Measurements from ENCODE around the gene FAM161B. TPM values are rescaled to one million over a fixed set of nuclear protein-coding genes. Genes with fewer than 3 reads are reported as not detected.

Gene FAM161B
- total and polyA plus RNA-seq, 2 of the 13 experiments (the other 11 are each of a cell fraction or from before 2014, with no cell fraction given), result 1.6 to 2.0 TPM

DNA sequence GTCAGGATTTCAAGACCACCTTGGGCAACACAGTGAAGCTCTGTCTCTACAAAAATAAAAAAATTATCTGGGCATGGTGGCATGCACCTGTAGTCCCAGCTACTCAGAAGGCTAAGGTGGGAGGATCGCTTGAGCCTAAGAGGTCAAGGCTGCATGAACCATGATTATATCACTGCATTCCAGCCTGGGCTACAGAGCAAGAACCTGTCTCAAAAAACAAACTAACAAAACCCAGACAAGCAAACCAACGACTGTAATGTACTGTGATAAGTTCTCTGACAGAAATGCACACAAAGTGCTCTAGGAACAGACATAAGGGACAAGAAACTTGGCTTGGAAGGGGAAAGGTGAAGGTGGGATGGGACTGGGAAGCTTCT, 46.8 kb upstream of the FAM161B start (continued):
- TF ChIP-seq SNAPC5 (CRISPR knock-in tag; IDR thresholded peaks at IDR 0.05; ENCODE audit: borderline replicate concordance) (no peak), ZSCAN22 (CRISPR knock-in tag; IDR thresholded peaks at IDR 0.05) (no peak), RFX1 (IDR thresholded peaks at IDR 0.05) (no peak), ZNF678 (CRISPR knock-in tag; IDR thresholded peaks at IDR 0.05) (no peak), CREB1 (IDR thresholded peaks at IDR 0.05) (no peak), CREB1 (CRISPR knock-in tag; IDR thresholded peaks at IDR 0.05) (peak; percentile 58; the same call in 1 of the 2 replicates), NFYC (CRISPR knock-in tag; IDR thresholded peaks at IDR 0.05) (no peak), ZMYM4 (CRISPR knock-in tag; IDR thresholded peaks at IDR 0.05) (peak; percentile 38; the same call in 1 of the 2 replicates), KMT2A (CRISPR knock-in tag; IDR thresholded peaks at IDR 0.05) (no peak), ZNF501 (CRISPR knock-in tag; IDR thresholded peaks at IDR 0.05) (no peak), LCORL (IDR thresholded peaks at IDR 0.05) (no peak), LCORL (CRISPR knock-in tag; IDR thresholded peaks at IDR 0.05) (peak; percentile 61; the same call in 1 of the 2 replicates), TARDBP (CRISPR knock-in tag; IDR thresholded peaks at IDR 0.05) (peak; percentile 76), PAX8 (CRISPR knock-in tag; IDR thresholded peaks at IDR 0.05; ENCODE audit: borderline replicate concordance) (no peak), PTBP1 (IDR thresholded peaks at IDR 0.05; ENCODE audit: low read depth, low read length, poor library complexity, severe bottlenecking) (no peak), ZNF329 (CRISPR knock-in tag; IDR thresholded peaks at IDR 0.05; ENCODE audit: low read depth) (no peak), NR2F1 (CRISPR knock-in tag; IDR thresholded peaks at IDR 0.05) (peak; percentile 85 to 95), MIER2 (CRISPR knock-in tag; IDR thresholded peaks at IDR 0.05) (no peak), GZF1 (CRISPR knock-in tag; IDR thresholded peaks at IDR 0.05) (no peak), RBM39 (IDR thresholded peaks at IDR 0.05; ENCODE audit: low read depth, low read length, poor library complexity, severe bottlenecking) (no peak)
- TF ChIP-seq, protein P1, sequence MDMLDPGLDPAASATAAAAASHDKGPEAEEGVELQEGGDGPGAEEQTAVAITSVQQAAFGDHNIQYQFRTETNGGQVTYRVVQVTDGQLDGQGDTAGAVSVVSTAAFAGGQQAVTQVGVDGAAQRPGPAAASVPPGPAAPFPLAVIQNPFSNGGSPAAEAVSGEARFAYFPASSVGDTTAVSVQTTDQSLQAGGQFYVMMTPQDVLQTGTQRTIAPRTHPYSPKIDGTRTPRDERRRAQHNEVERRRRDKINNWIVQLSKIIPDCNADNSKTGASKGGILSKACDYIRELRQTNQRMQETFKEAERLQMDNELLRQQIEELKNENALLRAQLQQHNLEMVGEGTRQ (IDR thresholded peaks at IDR 0.05; ENCODE audit: low read depth, low read length), result no peak
- TF ChIP-seq, protein P1 (CRISPR knock-in tag; IDR thresholded peaks at IDR 0.05; ENCODE audit: borderline replicate concordance), result no peak
- TF ChIP-seq, protein P2, sequence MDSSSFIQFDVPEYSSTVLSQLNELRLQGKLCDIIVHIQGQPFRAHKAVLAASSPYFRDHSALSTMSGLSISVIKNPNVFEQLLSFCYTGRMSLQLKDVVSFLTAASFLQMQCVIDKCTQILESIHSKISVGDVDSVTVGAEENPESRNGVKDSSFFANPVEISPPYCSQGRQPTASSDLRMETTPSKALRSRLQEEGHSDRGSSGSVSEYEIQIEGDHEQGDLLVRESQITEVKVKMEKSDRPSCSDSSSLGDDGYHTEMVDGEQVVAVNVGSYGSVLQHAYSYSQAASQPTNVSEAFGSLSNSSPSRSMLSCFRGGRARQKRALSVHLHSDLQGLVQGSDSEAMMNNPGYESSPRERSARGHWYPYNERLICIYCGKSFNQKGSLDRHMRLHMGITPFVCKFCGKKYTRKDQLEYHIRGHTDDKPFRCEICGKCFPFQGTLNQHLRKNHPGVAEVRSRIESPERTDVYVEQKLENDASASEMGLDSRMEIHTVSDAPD (CRISPR knock-in tag; IDR thresholded peaks at IDR 0.05), result no peak
- TF ChIP-seq, protein P3, sequence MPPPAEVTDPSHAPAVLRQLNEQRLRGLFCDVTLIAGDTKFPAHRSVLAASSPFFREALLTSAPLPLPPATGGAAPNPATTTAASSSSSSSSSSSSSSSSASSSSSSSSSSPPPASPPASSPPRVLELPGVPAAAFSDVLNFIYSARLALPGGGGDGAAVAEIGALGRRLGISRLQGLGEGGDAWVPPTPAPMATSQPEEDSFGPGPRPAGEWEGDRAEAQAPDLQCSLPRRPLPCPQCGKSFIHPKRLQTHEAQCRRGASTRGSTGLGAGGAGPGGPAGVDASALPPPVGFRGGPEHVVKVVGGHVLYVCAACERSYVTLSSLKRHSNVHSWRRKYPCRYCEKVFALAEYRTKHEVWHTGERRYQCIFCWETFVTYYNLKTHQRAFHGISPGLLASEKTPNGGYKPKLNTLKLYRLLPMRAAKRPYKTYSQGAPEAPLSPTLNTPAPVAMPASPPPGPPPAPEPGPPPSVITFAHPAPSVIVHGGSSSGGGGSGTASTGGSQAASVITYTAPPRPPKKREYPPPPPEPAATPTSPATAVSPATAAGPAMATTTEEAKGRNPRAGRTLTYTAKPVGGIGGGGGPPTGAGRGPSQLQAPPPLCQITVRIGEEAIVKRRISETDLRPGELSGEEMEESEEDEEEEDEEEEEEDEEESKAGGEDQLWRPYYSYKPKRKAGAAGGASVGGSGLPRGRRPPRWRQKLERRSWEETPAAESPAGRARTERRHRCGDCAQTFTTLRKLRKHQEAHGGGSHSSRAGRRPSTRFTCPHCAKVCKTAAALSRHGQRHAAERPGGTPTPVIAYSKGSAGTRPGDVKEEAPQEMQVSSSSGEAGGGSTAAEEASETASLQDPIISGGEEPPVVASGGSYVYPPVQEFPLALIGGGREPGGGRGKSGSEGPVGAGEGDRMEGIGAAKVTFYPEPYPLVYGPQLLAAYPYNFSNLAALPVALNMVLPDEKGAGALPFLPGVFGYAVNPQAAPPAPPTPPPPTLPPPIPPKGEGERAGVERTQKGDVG (CRISPR knock-in tag; IDR thresholded peaks at IDR 0.05; ENCODE audit: borderline replicate concordance), result no peak

All from HepG2 (cell line).